HG02943 (cell line): ENCODE results near the gene SGPP1.
"Not testable (repeated sequence)": the region's sequence is repeated elsewhere in the genome, so short reads cannot be mapped to it uniquely, and the experiment has no call there.

Source experiments
- ATAC-seq: cut with Tn5 transposase; IDR thresholded peaks from one replicate; pipeline ENCODE4 v1.9.1; 2021; ENCODE audit warnings: mild to moderate bottlenecking, low read depth, moderate library complexity; ENCODE audit not compliant: unreplicated experiment

SGPP1 gene

DNA sequence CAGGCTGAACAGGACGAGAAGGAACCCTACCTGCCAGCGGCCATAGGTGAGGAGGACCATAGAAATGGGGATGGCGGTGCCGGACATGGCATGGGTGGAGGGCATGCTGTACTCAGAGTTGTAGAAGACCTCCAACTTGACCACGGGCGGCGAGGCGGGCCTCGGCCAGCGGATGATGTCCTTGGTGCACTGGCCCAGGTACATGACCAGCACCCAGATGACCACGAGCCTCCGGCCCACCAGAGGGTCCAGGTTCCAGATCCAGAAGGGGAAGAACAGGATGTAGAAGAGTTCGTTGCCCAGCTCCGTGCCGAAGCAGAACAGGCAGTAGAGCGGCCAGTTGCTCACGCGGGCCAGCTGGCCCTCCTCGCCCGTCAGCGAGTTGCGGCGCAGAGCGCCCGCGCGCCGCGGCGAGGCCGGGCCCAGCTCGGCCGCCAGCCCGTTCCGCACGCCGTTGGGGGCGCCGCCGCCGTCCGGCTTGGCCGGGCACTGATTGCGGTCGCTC, 582 bp downstream of the SGPP1 start:
- peak; percentile 32 for ATAC-seq

- no peak for ATAC-seq
Observed at GRCh38 chr14:63726499-63726898, 1.4 kb downstream of the SGPP1 start.

DNA sequence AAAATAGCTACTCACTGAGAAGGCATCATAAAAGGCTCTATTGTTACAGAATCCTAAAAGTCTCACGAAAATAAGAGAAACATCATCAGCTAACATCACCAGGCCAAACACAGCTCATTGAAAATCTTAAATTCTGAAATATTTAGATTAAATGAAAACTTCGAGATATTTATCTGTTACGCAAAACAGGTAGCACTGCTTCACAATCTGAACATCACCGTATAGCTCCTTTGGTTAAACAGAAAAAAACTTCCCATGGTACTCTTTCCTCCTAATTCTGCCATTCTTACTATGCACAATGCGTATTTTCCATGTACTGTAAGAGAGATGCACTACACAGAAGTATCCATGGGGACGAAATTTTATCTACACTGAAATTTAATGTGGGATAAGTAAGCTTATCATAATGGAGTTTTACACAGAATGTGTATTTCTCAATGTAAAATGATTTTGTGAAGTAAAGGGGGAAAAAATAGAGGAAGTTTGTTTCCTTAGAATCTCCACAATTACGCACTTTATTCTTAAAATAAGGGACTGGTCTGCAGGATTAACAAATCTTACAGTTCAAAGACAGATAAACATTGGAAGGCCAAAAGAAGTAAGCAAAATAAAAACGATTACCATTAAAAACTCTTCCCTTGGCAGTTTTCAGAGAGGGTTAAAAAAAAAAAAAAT, 1.9 kb downstream of the SGPP1 start:
- no peak for ATAC-seq

- no peak for ATAC-seq
Observed at GRCh38 chr14:63717702-63718101, 10.2 kb downstream of the SGPP1 start.

- no peak for ATAC-seq
Observed at GRCh38 chr14:63715360-63715759, 12.5 kb downstream of the SGPP1 start.

- ATAC-seq = no peak
Observed at GRCh38 chr14:63713764-63714163, 14.1 kb downstream of the SGPP1 start.

- ATAC-seq = no peak
Observed at GRCh38 chr14:63713058-63713457, 14.8 kb downstream of the SGPP1 start.

GRCh38 chr14:63712123-63712522, 15.7 kb downstream of the SGPP1 start:
- ATAC-seq = no peak

DNA sequence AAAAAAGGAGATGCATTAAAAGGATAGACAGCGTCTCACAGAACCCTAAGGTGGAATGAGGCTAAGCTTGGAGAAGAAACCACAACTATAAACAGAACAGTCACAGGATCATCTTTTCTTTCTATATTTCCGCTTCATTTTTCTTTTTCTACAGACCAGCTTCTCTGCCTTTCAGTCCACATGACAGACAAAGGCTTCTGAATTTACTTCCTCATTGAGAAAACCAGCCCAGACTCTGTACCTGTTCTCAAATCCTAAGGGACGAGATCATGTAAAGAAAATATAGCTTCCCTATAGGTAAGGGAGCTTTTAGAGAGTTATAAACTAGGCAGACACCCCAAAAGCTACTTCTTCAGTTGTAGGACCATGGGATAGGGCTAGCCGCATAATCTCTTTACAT, 17.4 kb downstream of the SGPP1 start:
- ATAC-seq = no peak

GRCh38 chr14:63709589-63709988, 18.3 kb downstream of the SGPP1 start:
- no peak for ATAC-seq

DNA sequence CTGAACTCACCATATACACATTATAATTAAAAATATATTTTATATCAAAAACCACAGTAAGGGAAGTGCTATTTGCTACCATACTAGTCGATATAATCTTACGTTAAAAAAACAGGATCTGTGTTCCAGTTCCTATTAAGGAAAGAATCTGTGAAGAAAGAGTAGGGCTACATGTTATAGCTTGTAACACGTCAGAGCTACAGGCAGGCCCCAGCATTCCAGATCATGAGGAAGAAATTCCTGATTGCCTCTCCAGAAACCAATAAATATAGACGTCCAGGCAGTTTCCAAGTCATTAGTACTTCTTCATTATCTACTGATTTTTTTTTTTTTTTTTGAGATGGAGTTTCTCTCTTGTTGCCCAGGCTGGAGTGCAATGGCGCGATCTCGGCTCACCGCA, 20.6 kb downstream of the SGPP1 start:
- ATAC-seq = no peak

- no peak for ATAC-seq
Observed at GRCh38 chr14:63705561-63706070, 22.2 kb downstream of the SGPP1 start.

DNA sequence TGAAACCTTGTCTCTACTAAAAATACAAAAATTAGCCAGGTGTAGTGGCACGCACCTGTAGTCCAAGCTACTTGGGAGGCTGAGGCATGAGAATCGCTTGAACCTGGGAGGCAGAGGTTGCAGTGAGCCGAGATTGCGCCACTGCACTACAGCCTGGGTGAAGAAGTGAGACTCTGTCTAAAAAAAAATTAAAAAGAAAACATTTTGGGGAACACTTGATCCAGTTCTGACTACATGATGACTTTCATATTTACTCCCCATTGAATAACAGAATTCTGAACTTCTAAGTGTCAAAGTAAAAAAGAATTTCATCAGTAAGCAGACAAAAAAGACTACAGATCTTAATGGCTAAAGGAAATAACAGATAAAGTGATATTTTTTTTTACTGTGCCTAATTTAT, 25.3 kb downstream of the SGPP1 start:
- ATAC-seq = not testable (repeated sequence)

- no peak for ATAC-seq
Observed at GRCh38 chr14:63701606-63702299, 26.1 kb downstream of the SGPP1 start.

- ATAC-seq = no peak
Observed at GRCh38 chr14:63692310-63693020, 35.4 kb downstream of the SGPP1 start.

DNA sequence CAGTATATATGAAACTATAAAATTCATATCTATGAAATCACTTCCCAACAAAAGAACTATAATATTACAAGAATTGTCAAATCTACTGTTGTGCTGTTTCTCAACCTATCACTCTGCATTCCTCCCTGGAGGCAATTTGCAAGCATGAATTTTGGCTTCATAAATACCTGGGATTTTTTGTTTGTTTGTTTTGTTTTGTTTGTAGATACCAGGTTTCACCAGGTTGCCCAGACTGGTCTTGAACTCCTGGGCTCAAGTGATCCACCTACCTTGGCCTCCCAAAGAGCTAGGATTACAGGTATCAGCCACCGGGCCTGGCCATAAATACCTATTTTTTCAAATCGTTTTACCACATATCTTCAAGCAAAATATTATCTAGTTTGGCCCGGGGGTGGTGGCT, 38.7 kb downstream of the SGPP1 start:
- ATAC-seq = no peak

DNA sequence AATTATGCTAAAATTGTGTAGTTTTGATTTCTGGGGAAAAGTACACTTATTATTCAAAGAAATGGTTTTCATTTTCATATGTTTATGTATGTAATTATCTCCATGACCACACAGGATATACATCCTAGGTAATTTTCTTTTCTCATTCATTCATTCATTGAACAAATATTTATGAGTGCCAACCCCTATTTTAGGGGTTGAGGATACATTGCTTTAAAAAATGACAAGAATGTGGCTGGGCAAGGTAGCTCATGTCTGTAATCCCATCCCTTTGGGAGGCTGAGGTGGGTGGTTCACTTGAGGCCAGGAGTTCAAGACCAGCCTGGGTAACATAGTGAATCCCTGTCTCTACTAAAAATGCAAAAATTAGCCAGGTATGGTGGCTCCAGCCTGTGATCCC, 40.9 kb downstream of the SGPP1 start:
- no peak for ATAC-seq

GRCh38 chr14:63685401-63685800, 42.5 kb downstream of the SGPP1 start:
- ATAC-seq = no peak

DNA sequence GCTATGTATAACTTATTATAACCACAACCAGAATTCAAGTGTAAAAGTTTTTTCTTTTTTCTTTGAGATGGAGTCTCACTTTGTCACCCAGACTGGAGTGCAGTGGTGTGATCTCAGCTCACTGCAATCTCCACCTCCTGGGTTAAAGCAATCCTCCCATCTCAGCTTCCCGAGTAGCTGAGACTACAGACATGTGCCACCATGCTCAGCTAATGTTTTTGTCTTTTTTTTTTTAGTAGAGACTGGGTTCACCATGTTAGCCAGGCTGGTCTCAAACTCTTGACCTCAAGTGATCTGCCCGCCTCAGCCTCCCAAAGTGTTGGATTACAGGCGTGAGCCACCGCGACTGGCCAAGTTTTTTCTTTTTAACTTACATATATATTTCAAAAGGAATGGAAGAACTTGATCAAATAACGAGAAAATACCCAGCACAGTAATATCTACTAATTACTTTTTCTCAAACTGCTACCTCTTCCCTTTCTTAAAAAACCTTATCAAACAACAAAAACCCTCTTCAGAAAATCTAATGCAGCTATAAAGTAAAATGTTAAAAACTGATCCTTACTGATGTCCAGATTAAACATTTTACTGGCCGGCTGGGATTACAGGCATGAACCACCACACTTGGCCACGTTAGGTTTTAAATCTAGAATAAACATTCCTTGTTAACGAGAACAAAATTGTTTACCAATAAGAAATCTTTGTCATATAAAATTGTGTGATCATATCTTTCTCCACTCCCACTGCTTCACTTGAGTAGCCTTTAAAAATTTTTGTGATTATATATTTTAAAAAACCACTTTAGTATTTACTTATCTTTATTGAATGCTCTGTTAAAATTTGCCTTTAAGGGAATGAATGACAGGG, 44.9 kb downstream of the SGPP1 start:
- no peak for ATAC-seq

DNA sequence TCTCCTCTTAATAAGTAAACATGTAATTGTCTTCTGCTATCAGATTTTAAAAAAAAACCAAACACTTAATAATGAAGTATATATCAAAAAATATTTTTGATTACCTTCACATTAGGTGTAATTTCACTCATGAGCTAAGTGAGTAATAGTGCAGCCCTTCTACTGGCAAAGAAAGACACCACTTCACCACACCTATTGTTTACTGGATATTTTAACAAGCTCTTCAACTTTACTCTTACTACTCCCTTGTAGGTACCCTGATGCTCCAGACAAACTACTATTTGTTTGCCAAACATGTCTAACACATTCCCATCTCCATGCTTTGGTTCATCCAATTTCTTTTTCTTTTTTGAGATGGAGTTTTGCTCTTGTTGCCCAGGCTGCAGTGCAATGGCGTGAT, 49.3 kb downstream of the SGPP1 start:
- ATAC-seq = no peak
